Retinal pigment epithelial cell (primary cell): ENCODE data around the gene SORCS2.

ENCODE experiments used
- DNase-seq: peaks from one replicate; pipeline ENCODE4 v3.0.0-alpha.2; 2010; ENCODE audit warnings: low read depth
- H3K4me3 ChIP-seq: 2 replicates; pipeline ENCODE4 v1.5.1; 2011; ENCODE audit warnings: mild to moderate bottlenecking, low read length, control low read depth, moderate library complexity
- TF ChIP-seq, protein P1 (sequence below): conservative IDR thresholded peaks from 2 replicates; pipeline ENCODE4 v1.5.1; 2011; ENCODE audit warnings: low read depth, low read length, control low read depth, inconsistent platforms

Gene SORCS2

DNA sequence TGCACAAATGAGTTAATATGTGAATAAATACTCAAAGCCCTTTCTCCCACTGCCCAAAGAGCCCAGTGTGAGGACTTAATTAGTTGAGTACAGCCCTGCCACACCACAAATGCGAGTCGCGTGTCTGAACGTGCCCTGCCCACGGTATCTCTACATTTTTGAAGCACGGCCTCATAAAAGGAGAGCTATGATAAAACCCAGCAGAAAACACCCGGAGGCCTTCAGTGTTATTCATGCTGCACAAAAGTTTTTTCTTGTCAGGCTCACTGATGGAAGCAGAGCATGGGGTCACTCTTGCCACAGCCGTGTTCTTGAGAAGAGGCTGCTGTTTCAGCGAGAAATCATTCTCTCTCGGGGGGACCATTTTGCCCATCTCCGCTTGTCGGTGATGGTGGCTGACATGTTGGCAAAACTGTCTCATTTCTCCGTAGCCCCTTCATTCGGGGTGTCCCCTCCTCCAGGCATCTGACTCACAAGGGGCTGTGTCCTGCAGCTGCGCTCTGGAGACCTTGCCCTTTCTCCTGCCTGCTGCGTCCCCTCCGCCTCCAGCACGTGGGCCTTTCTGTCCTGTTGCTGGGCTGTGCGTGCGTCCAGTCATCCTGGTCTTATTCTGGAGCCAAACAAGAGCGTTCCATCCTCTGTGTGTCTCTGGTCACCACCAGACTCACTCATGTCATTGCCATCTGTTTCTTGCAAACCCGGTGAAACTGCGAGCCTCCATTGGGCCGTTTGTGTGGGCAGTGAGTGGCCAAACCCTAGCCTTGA, 88.8 kb downstream of the SORCS2 start:
- TF ChIP-seq, protein P1, sequence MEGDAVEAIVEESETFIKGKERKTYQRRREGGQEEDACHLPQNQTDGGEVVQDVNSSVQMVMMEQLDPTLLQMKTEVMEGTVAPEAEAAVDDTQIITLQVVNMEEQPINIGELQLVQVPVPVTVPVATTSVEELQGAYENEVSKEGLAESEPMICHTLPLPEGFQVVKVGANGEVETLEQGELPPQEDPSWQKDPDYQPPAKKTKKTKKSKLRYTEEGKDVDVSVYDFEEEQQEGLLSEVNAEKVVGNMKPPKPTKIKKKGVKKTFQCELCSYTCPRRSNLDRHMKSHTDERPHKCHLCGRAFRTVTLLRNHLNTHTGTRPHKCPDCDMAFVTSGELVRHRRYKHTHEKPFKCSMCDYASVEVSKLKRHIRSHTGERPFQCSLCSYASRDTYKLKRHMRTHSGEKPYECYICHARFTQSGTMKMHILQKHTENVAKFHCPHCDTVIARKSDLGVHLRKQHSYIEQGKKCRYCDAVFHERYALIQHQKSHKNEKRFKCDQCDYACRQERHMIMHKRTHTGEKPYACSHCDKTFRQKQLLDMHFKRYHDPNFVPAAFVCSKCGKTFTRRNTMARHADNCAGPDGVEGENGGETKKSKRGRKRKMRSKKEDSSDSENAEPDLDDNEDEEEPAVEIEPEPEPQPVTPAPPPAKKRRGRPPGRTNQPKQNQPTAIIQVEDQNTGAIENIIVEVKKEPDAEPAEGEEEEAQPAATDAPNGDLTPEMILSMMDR, result no peak
- DNase-seq, result no peak
- no peak overlapping the region for H3K4me3 ChIP-seq

DNA sequence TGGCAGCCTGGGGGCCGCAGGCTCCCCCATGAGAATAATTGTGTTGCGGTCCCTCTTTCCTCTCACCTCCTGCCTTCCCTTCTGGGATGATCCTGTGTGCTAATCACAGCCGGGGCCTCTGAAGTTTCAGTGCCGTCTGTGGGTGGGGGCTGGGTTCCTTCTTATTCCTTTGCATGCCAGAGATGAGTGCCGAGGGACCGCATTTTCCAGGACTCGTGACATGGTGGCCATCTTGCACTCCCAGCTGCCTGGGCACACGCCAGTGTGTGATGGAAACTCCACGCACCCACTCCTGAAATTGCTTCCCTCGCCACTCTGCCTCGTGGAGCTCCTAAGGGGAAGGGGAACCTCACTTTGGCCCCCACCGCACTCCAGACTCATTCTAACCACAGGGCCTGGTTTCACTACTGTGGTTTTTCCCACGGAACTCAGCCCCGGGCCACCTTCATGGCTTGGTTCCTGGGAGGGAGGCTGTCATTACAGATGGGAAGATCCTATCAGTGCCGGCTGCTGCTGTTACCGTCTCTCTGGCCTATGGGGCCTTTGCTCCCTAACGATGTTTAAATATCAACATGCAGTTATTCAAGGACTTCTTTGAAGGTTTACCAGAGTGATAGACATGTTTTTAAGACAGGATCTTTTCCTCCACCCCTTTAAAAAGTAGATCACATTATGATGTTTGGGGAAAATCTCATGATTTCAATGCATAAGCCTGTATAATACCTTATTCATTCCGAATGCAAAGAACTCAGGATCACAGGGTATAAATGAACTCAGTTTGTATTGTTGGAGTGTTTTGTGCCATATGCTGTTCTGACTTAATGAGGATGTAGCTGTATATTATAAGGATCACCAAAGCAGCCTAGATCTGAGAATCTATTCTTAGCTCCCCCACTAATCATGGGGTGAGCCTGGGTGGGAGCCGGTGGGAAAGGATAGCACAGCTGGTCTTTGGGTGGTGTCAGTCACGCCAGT, 89.6 kb downstream of the SORCS2 start:
- TF ChIP-seq, protein P1, result no peak
- H3K4me3 ChIP-seq, result no peak overlapping the region
- no peak for DNase-seq

DNA sequence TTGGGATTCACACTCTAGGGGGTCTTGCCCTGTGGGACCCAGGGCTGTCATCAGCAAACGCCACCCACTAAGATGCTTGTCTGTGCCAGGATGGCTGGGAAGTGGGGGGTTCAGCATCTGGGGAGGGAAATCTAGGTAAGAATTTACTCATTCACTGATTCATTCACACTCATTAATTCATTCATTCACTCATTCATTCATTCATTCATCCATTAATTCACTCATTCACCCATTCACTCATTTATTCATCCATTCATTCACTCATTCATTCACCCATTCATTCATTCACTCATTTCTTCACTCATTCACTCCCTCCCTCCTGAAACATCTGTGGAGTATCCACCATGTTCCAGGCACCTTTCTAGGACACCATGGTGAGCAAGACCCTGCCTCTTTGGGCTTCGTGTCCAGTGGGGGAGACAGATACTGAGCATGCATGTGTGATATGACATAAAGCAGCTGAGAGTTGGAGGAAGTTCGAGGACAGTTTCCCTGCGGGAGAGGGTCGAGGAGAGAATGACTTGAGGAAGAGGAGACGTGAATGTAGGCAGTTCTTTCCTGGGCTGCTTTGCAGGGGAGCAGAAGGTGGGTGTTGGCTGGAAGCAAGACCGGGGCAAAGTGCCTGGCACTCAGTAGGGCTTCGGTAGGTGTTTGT, 90.6 kb downstream of the SORCS2 start:
- no peak for DNase-seq
- TF ChIP-seq, protein P1, result no peak
- H3K4me3 ChIP-seq, result no peak overlapping the region

DNA sequence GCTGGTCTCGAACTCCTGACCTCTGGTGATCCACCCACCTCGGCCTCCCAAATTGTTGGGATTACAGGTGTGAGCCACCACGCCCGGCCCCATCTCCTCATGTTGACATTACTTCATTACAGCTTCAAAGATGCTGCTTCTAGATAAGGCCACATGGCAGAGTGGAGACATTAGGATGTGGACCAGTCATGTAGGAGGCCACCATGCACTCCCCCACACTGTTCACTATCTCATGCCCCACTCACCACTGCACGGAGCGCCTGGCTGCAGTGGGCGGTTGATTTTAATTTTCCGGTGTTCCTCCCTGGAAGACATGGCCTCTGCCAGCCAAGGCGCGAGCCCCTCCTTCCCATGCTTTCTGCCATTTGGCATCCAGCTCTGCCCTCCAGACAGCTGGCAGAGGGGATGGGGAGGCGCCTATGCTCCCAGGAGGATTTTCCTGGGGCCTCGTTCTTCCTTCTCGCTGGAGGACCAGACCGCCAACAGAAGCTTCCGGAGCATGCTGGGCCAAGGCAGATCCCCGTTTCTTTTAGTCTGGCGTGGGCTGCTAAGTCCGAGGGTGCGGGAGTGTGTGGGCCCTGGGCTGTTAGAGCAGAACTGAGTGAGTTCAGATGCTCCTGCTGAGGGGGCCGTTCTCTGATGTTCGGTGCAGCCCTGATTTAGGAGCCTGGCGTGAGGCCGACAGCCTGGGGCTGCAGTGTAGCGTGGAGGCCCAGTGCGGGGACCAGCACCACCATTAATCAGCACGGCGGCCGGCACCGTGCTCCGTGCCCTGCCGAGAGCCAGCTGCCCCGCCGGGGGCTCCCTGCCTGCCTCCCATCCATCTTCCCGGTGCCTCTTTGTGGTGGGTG, 93.1 kb downstream of the SORCS2 start:
- no peak for DNase-seq
- H3K4me3 ChIP-seq, result no peak overlapping the region

DNA sequence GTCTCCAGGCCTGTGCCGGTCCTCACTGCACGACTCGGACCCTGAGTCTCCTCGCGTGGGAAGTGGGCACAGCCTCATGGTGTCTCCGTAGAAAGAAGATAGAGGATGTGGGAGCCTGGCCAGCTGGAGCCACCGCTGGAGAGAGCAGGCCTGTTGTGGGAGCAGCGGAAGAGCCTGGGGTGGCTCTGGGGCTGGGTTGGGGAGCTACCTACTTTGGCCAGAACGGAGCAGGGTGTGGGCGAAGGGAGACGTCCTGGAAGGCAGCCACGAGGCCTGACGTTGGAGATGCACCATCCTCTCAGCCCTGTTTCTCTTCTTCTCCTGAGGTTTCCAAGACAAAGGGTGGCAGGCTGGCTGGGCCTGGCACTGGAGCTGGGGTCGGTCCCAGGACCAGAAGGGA, 93.8 kb downstream of the SORCS2 start:
- DNase-seq, result no peak
- TF ChIP-seq, protein P1, result no peak
- H3K4me3 ChIP-seq, result no peak overlapping the region

More for the DNA sequence above, 93.1 kb downstream of the SORCS2 start:
- TF ChIP-seq, protein P1, result no peak

DNA sequence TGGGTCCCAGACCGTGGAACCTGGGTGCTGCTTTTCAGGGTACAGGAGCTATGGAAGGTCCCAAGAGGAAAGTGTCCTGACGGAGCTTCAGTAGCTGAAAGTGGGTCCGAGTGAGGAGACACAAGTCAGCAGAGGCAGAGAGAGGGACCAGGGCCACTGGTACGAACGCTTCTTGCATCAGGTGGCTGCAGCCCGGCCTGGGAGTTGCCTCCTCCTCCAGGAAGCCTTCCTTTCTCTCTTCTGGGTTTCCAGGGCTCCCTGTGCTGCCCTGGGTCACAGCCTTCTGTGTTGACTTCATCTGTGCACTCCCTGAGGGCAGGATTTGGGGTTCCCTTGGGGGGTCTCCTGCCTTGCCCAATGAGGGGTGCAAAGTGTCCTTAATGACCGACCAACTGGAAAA, 94.5 kb downstream of the SORCS2 start:
- DNase-seq, result no peak
- TF ChIP-seq, protein P1, result no peak
- no peak overlapping the region for H3K4me3 ChIP-seq
